Coronary artery (tissue), 2 donors: ENCODE measurements around the gene SMS.

ENCODE experiments used
- DNase-seq: peaks from one replicate; pipeline ENCODE4 v3.0.0-alpha.2; 2017; ENCODE audit warnings: low spot score
- H3K27ac ChIP-seq, 2 donors: fragments of 200-600 bp; sonication (generic); one replicate each; pipeline ENCODE4 v1.5.1; 2016 to 2019
- H3K4me3 ChIP-seq: fragments of 200-600 bp; sonication (generic); 2 replicates; pipeline ENCODE4 v1.5.1; 2016; ENCODE audit warnings: mild to moderate bottlenecking, moderate library complexity
- CTCF ChIP-seq: fragments of 200-600 bp; sonication (generic); IDR thresholded peaks from one replicate; pipeline ENCODE4 v1.5.1; 2019; ENCODE audit warnings: antibody characterized with exemption

The SMS gene

GRCh38 chrX:21990832-21991231 lies 50.3 kb downstream of the SMS start:
- TF ChIP-seq CTCF, result no peak
- Histone ChIP-seq H3K27ac (no peak overlapping the region), H3K4me3 (no peak overlapping the region)
- no peak for DNase-seq

- TF ChIP-seq CTCF, result no peak
- Histone ChIP-seq H3K27ac (no peak overlapping the region), H3K4me3 (no peak overlapping the region)
- no peak for DNase-seq
Observed at GRCh38 chrX:21991504-21991903, 51.0 kb downstream of the SMS start.

- Histone ChIP-seq H3K27ac (peak overlapping the region in 1 of 2 donors; percentile 62), H3K4me3 (no peak overlapping the region)
- TF ChIP-seq CTCF, result no peak
- no peak for DNase-seq
Observed at GRCh38 chrX:21993265-21993664, 52.8 kb downstream of the SMS start.

GRCh38 chrX:21996872-21997455 lies 56.5 kb downstream of the SMS start:
- TF ChIP-seq CTCF, result no peak
- no peak overlapping the region for H3K4me3 ChIP-seq
- DNase-seq, result no peak
- no peak overlapping the region for H3K27ac ChIP-seq

GRCh38 chrX:21998037-21998436 lies 57.5 kb downstream of the SMS start:
- no peak for TF ChIP-seq CTCF
- H3K27ac ChIP-seq, result no peak overlapping the region
- H3K4me3 ChIP-seq, result no peak overlapping the region
- DNase-seq, result no peak

GRCh38 chrX:22004866-22005265 lies 64.4 kb downstream of the SMS start:
- DNase-seq, result no peak
- Histone ChIP-seq H3K27ac (no peak overlapping the region), H3K4me3 (no peak overlapping the region)
- no peak for TF ChIP-seq CTCF

- TF ChIP-seq CTCF, result no peak
- no peak for DNase-seq
- H3K27ac ChIP-seq, result no peak overlapping the region
- no peak overlapping the region for H3K4me3 ChIP-seq
Observed at GRCh38 chrX:22012051-22012450, 71.5 kb downstream of the SMS start.
